Thoracic aorta (tissue), 2 donors: ENCODE results near the gene ABL2. TPM values are rescaled to one million over a fixed set of nuclear protein-coding genes. Genes with fewer than 3 reads are reported as not detected.
A peak's percentile ranks its signal among the peaks of the same experiment; 100 is the strongest.
"Not testable (repeated sequence)": the region's sequence is repeated elsewhere in the genome, so short reads cannot be mapped to it uniquely, and the experiment has no call there.

Experiments used
- ATAC-seq: fragments of 150-250 bp; one replicate; pipeline ENCODE4 v1.8.0; 2017; ENCODE audit warnings: low read depth; ENCODE audit not compliant: insufficient number of reproducible peaks, low FRiP score
- DNase-seq: peaks from one replicate; pipeline ENCODE4 v3.0.0-alpha.2; 2020; ENCODE audit warnings: low spot score
- H3K27ac ChIP-seq, 2 donors: fragments of 200-600 bp; sonication (generic); 1 replicate in 1 of 2; 2 replicates in 1 of 2; pipeline ENCODE4 v1.5.1; 2016; ENCODE audit warnings: mild to moderate bottlenecking in 2 of 2, moderate library complexity in 2 of 2
- H3K27me3 ChIP-seq: fragments of 200-600 bp; sonication (generic); replicated peaks from 2 replicates; pipeline ENCODE4 v1.6.0; 2016; ENCODE audit warnings: mild to moderate bottlenecking; ENCODE audit not compliant: insufficient read depth
- H3K36me3 ChIP-seq: fragments of 200-600 bp; sonication (generic); one replicate; pipeline ENCODE4 v1.5.1; 2016
- H3K4me1 ChIP-seq, 2 donors: fragments of 200-600 bp; sonication (generic); 1 replicate in 1 of 2; 2 replicates in 1 of 2; pipeline versions ENCODE4 v1.5.1 to v1.6.0; 2016; ENCODE audit warnings: low read depth in 2 of 2, mild to moderate bottlenecking in 1 of 2; ENCODE audit not compliant: control insufficient read depth in 1 of 2
- H3K4me3 ChIP-seq: fragments of 200-600 bp; sonication (generic); 2 replicates; pipeline ENCODE4 v1.5.1; 2016; ENCODE audit warnings: mild to moderate bottlenecking
- H3K9me3 ChIP-seq: fragments of 200-600 bp; sonication (generic); 2 replicates; pipeline ENCODE4 v1.5.1; 2016
- total RNA-seq, 2 donors: library from RNA; depleted of rRNA; stranded (reverse); fragments of >200 nt; gene quantifications; one replicate each; pipeline versions ENCODE4 v1.1.0 to v1.2.3, GENCODE V29; 2016
- TF ChIP-seq, protein P1 (sequence below): fragments of 200-600 bp; sonication (generic); IDR thresholded peaks from one replicate; pipeline ENCODE4 v1.5.1; 2019; ENCODE audit warnings: antibody characterized with exemption

The ABL2 gene
- total RNA-seq, 2 donors from 2014 or later, result 23.6 to 62.4 TPM

DNA sequence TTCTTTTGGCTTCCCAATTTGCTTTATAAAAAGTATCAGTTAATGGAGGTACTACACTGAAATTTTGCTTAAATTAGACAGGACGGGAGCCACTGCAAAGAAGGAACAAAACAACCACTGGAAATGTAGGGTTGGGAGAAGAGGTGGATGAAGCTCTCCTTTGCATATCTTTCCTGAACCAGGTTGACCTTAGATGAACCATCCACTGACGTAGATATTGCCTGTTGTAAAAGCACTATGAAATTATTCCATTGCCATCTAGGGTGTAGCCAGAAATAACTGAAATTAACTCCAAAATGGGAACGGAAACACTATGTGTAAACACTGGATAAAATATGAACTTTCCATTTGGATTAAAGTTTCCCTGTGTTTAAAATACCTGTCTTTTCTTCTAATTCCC, 1.2 kb upstream of the ABL2 start:
- Histone ChIP-seq H3K4me3 (no peak overlapping the region), H3K9me3 (no peaks in the 10 kb centered on the region), H3K27me3 (no peaks in the 10 kb centered on the region), H3K4me1 (peaks cover 8 to 20% of the 10 kb centered on the region in 2 donors), H3K27ac (peak overlapping the region in 1 of 2 donors; percentile 91), H3K36me3 (no peaks in the 10 kb centered on the region)
- DNase-seq, result no peak
- TF ChIP-seq, protein P1, sequence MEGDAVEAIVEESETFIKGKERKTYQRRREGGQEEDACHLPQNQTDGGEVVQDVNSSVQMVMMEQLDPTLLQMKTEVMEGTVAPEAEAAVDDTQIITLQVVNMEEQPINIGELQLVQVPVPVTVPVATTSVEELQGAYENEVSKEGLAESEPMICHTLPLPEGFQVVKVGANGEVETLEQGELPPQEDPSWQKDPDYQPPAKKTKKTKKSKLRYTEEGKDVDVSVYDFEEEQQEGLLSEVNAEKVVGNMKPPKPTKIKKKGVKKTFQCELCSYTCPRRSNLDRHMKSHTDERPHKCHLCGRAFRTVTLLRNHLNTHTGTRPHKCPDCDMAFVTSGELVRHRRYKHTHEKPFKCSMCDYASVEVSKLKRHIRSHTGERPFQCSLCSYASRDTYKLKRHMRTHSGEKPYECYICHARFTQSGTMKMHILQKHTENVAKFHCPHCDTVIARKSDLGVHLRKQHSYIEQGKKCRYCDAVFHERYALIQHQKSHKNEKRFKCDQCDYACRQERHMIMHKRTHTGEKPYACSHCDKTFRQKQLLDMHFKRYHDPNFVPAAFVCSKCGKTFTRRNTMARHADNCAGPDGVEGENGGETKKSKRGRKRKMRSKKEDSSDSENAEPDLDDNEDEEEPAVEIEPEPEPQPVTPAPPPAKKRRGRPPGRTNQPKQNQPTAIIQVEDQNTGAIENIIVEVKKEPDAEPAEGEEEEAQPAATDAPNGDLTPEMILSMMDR, result no peak
- no peak for ATAC-seq

DNA sequence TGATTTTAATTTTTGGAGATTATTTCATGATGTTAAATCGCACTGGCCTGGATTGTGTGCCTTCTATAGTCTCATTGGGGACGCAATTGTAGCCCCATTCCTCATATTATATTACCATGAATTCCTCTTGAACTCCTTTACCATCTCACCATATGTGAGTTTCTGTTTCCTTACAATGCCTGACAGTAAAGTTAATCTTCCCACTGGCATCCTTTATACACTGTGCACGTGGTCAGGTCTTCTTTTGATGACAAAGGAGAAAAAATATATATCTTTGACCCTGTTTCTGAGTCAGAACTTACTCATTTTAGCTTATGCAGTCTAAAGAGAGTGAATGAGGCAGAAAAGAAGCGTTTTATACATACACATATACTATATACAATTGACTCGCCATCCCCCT, 774 bp upstream of the ABL2 start:
- Histone ChIP-seq H3K4me3 (peak overlapping the region; percentile 99), H3K4me1 (peaks cover 8 to 24% of the 10 kb centered on the region in 2 donors), H3K27ac (peak overlapping the region; percentile 76 to 91), H3K9me3 (no peaks in the 10 kb centered on the region), H3K36me3 (no peaks in the 10 kb centered on the region), H3K27me3 (no peaks in the 10 kb centered on the region)
- DNase-seq (no peak), ATAC-seq (no peak)
- TF ChIP-seq, protein P1, result no peak

DNA sequence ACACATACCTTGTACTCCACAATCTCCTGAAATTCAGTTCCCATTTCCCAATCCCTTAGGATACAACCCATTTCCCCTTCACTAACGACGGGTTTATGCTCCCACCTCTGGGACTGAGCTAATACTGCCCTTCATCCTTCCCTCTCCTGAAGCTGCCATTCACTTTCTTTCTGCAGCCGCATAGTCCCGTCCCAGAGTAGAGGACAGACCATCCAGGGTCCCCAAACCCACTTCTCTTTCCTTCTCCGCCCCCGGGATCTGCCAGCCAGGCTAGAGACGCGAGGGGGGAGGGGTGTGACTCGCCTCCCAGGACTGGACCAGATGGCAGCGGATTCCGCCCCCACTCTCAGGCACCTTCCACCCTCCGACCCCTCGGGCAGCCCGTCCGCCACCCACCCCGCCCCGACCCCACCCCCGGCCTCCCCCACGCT, 679 bp downstream of the ABL2 start:
- peaks cover 8 to 28% of the 10 kb centered on the region in 2 donors for H3K4me1 ChIP-seq
- H3K36me3 ChIP-seq, result no peaks in the 10 kb centered on the region
- TF ChIP-seq, protein P1, result no peak
- ATAC-seq, result no peak
- no peak for DNase-seq
- no peaks in the 10 kb centered on the region for H3K9me3 ChIP-seq
- no peaks in the 10 kb centered on the region for H3K27me3 ChIP-seq
- H3K4me3 ChIP-seq, result peak overlapping the region; percentile 99
- H3K27ac ChIP-seq, result peak overlapping the region in 1 of 2 donors; percentile 33

DNA sequence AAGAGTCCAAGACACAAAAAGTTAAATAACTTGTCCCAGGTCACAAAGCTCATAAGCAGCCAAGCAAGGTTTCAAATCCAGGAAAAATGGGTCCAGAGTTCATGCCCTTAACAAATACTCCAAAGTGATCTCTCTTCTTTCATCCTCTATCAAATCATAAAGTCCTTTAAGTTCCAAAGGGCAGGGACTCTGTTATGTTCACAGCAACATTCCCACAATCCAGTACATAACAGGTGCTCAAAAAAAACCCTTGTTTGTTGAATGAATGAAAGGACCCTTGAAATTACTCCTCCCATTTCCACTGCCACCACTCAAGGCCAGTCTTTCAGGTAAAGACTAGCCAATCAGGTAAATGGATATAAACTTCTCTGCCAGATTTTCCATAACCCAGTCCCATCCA, 2.7 kb downstream of the ABL2 start:
- Histone ChIP-seq H3K4me3 (no peak overlapping the region), H3K9me3 (no peaks in the 10 kb centered on the region), H3K27me3 (no peaks in the 10 kb centered on the region), H3K4me1 (peaks cover 8 to 28% of the 10 kb centered on the region in 2 donors), H3K36me3 (no peaks in the 10 kb centered on the region), H3K27ac (no peak overlapping the region)
- DNase-seq (no peak), ATAC-seq (no peak)
- TF ChIP-seq, protein P1, result no peak

DNA sequence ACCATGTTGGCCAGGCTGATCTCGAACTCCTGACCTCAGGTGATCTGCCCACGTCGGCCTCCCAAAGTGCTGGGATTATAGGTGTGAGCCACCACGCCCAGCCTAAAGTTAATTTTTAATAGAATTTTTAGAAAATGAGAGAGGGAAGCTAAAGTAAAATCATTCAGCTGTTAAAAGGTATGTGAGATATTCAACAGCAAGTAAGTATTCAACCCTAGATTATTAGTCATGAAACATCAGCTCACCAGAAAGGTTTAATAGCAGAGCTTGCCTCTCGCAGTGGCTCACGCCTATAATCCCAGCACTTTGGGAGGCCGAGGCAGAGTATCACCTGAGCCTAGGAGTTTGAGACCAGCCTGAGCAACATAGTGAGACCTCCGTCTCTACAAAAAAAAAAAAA, 5.0 kb downstream of the ABL2 start:
- not testable (repeated sequence) for H3K4me3 ChIP-seq, H3K9me3 ChIP-seq, ATAC-seq, H3K36me3 ChIP-seq, H3K27ac ChIP-seq, H3K27me3 ChIP-seq, DNase-seq
- H3K4me1 ChIP-seq, result peaks cover 0 to 16% of the 10 kb centered on the region in 2 donors

DNA sequence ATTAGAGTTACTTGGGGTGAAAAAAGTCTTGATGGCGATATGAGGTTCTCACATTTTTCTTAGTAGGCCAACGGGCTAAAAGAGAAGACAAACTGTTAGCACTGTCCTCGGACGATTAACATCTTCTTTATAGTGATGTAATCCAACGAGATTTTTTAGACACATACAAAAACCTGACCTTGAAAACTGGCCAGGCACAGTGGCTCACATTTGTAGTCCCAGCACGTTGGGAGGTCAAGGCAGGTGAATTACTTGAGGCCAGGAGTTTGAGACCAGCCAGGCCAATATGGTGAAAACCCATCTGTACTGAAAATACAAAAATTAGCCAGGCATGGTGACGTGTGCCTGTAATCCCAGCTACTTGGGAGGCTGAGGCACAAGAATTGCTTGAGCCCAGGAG, 8.4 kb downstream of the ABL2 start:
- not testable (repeated sequence) for H3K4me3 ChIP-seq, H3K36me3 ChIP-seq, H3K27me3 ChIP-seq, DNase-seq, H3K27ac ChIP-seq, H3K9me3 ChIP-seq, ATAC-seq
- peaks cover 5 to 24% of the 10 kb centered on the region in 2 donors for H3K4me1 ChIP-seq
